Endothelial cell (in vitro differentiated cells): ENCODE data around the gene SPDYE16. TPM values are rescaled to one million over a fixed set of nuclear protein-coding genes. Genes with fewer than 3 reads are reported as not detected.
"Not testable (repeated sequence)": the region's sequence is repeated elsewhere in the genome, so short reads cannot be mapped to it uniquely, and the experiment has no call there.

ENCODE experiments used
- DNase-seq: peaks from one replicate; pipeline ENCODE4 v3.0.0; 2021; ENCODE audit warnings: low spot score
- H3K27ac Mint-ChIP-seq: one replicate; pipeline ENCODE4 v1.8.0; 2021; ENCODE audit warnings: mixed read lengths, inconsistent platforms; ENCODE audit not compliant: unreplicated experiment
- H3K27me3 Mint-ChIP-seq: one replicate; pipeline ENCODE4 v1.8.0; 2021; ENCODE audit warnings: mild to moderate bottlenecking, moderate library complexity, mixed read lengths, inconsistent platforms; ENCODE audit not compliant: unreplicated experiment
- H3K36me3 Mint-ChIP-seq: one replicate; pipeline ENCODE4 v1.8.0; 2021; ENCODE audit warnings: mild to moderate bottlenecking, low read depth, mixed read lengths, inconsistent platforms; ENCODE audit not compliant: unreplicated experiment
- H3K4me1 Mint-ChIP-seq: one replicate; pipeline ENCODE4 v1.8.0; 2021; ENCODE audit warnings: mild to moderate bottlenecking, mixed read lengths, inconsistent platforms; ENCODE audit not compliant: unreplicated experiment
- H3K4me3 Mint-ChIP-seq: one replicate; pipeline ENCODE4 v1.8.0; 2021; ENCODE audit warnings: mild to moderate bottlenecking, mixed read lengths, inconsistent platforms; ENCODE audit not compliant: unreplicated experiment
- H3K9me3 Mint-ChIP-seq: one replicate; pipeline ENCODE4 v1.8.0; 2021; ENCODE audit warnings: mixed read lengths, inconsistent platforms; ENCODE audit not compliant: unreplicated experiment
- CTCF ChIP-seq: fragments of 200-600 bp; sonication (generic); IDR thresholded peaks from one replicate; pipeline ENCODE4 v1.5.0; 2021; ENCODE audit warnings: antibody characterized with exemption; ENCODE audit not compliant: unreplicated experiment
- total RNA-seq: library from RNA; stranded (reverse); fragmentation: NEBNext Ultra II Directional; extraction: Animal tissue kit (Norgen Biotek cat#: 25700); gene quantifications from one replicate; pipeline ENCODE4 v1.2.1, GENCODE V29; 2021; ENCODE audit not compliant: unreplicated experiment

SPDYE16 gene
- total RNA-seq, 1 donor from 2014 or later: not detected

GRCh38 chr7:76526183-76526582, 16.9 kb downstream of the SPDYE16 start:
- not testable (repeated sequence) for H3K4me3 Mint-ChIP-seq, H3K27me3 Mint-ChIP-seq, H3K9me3 Mint-ChIP-seq

GRCh38 chr7:76516932-76517331, 26.2 kb downstream of the SPDYE16 start:
- not testable (repeated sequence) for H3K27ac Mint-ChIP-seq, H3K27me3 Mint-ChIP-seq, DNase-seq, H3K4me3 Mint-ChIP-seq, H3K4me1 Mint-ChIP-seq, H3K9me3 Mint-ChIP-seq, H3K36me3 Mint-ChIP-seq

More at GRCh38 chr7:76526183-76526582, 16.9 kb downstream of the SPDYE16 start:
- not testable (repeated sequence) for H3K4me1 Mint-ChIP-seq, H3K27ac Mint-ChIP-seq, DNase-seq, H3K36me3 Mint-ChIP-seq

GRCh38 chr7:76515999-76516443, 27.1 kb downstream of the SPDYE16 start:
- Mint-ChIP-seq H3K4me1 (no peaks in the 10 kb centered on the region), H3K4me3 (no peak overlapping the region), H3K27me3 (no peaks in the 10 kb centered on the region), H3K9me3 (no peaks in the 10 kb centered on the region), H3K36me3 (no peaks in the 10 kb centered on the region), H3K27ac (no peak overlapping the region)
- DNase-seq: peak; percentile 78
- TF ChIP-seq CTCF: peak; percentile 65

- H3K27ac Mint-ChIP-seq: no peak overlapping the region
Observed at GRCh38 chr7:76514926-76515771, 27.9 kb downstream of the SPDYE16 start.

GRCh38 chr7:76513817-76514799, 29.0 kb downstream of the SPDYE16 start:
- H3K4me1 Mint-ChIP-seq: peaks cover 3% of the 10 kb centered on the region
- no peak for DNase-seq
- H3K27ac Mint-ChIP-seq: no peak overlapping the region
- H3K36me3 Mint-ChIP-seq: no peaks in the 10 kb centered on the region
- no peaks in the 10 kb centered on the region for H3K27me3 Mint-ChIP-seq
- H3K4me3 Mint-ChIP-seq: no peak overlapping the region
- no peak for TF ChIP-seq CTCF
- no peaks in the 10 kb centered on the region for H3K9me3 Mint-ChIP-seq

More at GRCh38 chr7:76514926-76515771, 27.9 kb downstream of the SPDYE16 start:
- Mint-ChIP-seq H3K4me3 (no peak overlapping the region), H3K27me3 (no peaks in the 10 kb centered on the region), H3K9me3 (no peaks in the 10 kb centered on the region), H3K4me1 (no peaks in the 10 kb centered on the region), H3K36me3 (no peaks in the 10 kb centered on the region)
- DNase-seq: no peak
- TF ChIP-seq CTCF: no peak
